Measurements from ENCODE around the gene LMBRD2. TPM values are rescaled to one million over a fixed set of nuclear protein-coding genes. Genes with fewer than 3 reads are reported as not detected.

LMBRD2 gene
- total and polyA plus RNA-seq, 7 donors, result 0.60 to 16.1 (median 9.8) TPM

- intact Hi-C loops (cut with DNase I), result no loop called here
Observed at GRCh38 chr5:36060420-36060887, 91.2 kb downstream of the LMBRD2 start.

DNA sequence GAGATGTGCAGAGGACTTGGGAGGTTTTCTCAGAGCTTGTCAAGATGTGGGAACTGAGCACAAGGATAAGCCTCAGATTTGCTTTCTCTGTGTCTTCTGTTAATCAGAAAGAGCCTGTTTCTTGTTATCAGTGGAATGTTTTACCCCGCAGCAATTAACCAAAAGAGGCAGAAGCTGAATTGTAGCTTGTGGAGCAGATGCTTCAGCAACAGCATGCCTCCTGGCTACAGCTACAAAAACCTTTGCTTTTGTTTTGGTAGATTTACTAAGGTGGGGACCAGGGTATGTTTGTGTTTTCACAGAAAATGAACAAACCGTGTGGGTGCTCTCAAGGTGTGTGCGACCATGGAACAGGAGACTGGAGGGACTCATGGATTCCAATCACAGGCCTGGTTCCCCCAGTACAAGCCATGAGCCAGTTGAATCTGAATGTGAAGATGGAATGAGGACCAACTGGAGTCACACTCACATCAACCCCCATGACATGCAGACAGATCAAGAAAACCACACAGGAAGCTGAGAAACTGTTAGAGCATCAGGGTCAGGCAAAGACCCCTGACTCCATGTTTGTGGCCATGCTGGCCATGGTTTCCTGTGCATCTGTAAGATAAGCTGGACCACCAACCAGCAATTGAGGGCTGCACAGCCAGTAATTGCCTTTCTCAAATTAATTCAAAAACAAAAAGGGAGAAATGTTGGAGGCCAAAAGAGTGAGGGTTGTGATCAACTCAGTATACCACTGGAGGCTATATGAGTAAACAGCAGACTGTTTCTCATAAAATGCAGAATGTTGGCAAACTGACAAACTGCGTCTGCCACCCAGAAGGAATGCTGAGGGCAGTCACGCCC is 91.9 kb downstream of the LMBRD2 start:
- WGBS, 2 donors, result 41 to 60% methylated on average over 5 of the region's 5 CpGs
- Histone ChIP-seq H3K4me1 (no peaks in the 10 kb centered on the region), H3K27me3 (no peaks in the 10 kb centered on the region), H3K27ac (no peak overlapping the region), H3K36me3 (no peaks in the 10 kb centered on the region), H3K4me3 (no peak overlapping the region), H3K9me3 (no peaks in the 10 kb centered on the region)
- TF ChIP-seq EP300 (IDR thresholded peaks at IDR 0.05) (no peak), CTCF (IDR thresholded peaks at IDR 0.05) (no peak), POLR2A (IDR thresholded peaks at IDR 0.05) (no peak), POLR2AphosphoS5 (IDR thresholded peaks at IDR 0.05) (no peak)
- intact Hi-C loops (cut with DNase I), result no loop called here
- DNase-seq, result no peak

More at GRCh38 chr5:36060420-36060887, 91.2 kb downstream of the LMBRD2 start:
- no peak overlapping the region for H3K4me3 ChIP-seq
- no peaks in the 10 kb centered on the region for H3K27me3 ChIP-seq
- WGBS, 2 donors, result 43 to 62% methylated on average over 12 of the region's 12 CpGs
- H3K27ac ChIP-seq, result no peak overlapping the region
- H3K9me3 ChIP-seq, result no peaks in the 10 kb centered on the region
- H3K36me3 ChIP-seq, result no peaks in the 10 kb centered on the region
- no peak for DNase-seq
- no peaks in the 10 kb centered on the region for H3K4me1 ChIP-seq
- TF ChIP-seq POLR2AphosphoS5 (IDR thresholded peaks at IDR 0.05), result no peak
- TF ChIP-seq CTCF (IDR thresholded peaks at IDR 0.05), result no peak
- TF ChIP-seq POLR2A (IDR thresholded peaks at IDR 0.05), result no peak
- no peak for TF ChIP-seq EP300 (IDR thresholded peaks at IDR 0.05)

DNA sequence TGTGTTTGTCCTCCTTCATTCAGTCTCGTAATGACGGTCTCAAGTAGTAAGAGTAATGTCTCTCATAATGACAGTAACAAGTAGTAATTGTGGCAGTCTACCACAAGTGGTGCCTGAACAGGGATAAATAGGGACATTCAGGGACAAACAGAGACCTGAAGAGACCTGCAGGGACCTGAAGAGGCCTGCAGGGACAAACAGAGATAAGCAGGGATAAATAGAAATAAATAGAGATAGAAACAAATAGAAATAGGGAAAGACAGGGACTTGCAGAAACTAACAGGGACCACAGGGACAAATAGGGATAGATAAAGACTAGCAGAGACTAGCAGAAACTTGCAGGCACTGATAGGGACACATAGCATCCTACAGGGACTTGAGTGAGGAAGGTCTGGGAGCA is 92.9 kb downstream of the LMBRD2 start:
- 84 to 88% methylated on average over 2 of the region's 2 CpGs for WGBS, 2 donors
- intact Hi-C loops (cut with DNase I), result no loop called here
- TF ChIP-seq POLR2AphosphoS5 (IDR thresholded peaks at IDR 0.05), result no peak
- no peak for TF ChIP-seq CTCF (IDR thresholded peaks at IDR 0.05)
- TF ChIP-seq POLR2A (IDR thresholded peaks at IDR 0.05), result no peak
- TF ChIP-seq EP300 (IDR thresholded peaks at IDR 0.05), result no peak

DNA sequence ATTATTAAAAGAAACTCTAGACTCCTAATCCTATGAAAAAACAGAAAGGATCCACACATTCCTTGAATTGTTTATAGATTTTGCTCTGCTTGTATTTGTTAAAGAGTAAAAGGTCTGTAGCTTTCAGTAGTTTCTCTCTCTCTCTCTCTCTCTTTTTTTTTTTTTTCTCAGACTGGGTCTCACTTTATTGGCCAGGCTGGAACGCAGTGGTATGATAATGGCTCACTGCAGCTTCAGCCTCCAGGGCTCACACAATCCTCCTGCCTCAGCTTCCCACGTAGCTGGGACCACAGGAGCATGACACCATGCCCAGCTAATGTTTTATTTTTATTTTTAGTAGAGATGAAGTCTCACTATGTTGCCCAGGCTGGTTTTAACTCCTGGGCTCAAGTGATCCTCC is 94.3 kb downstream of the LMBRD2 start:
- no peaks in the 10 kb centered on the region for H3K36me3 ChIP-seq
- intact Hi-C loops (cut with DNase I), result no loop called here
- TF ChIP-seq POLR2AphosphoS5 (IDR thresholded peaks at IDR 0.05) (no peak), CTCF (IDR thresholded peaks at IDR 0.05) (no peak), EP300 (IDR thresholded peaks at IDR 0.05) (no peak), POLR2A (IDR thresholded peaks at IDR 0.05) (no peak)
- H3K4me3 ChIP-seq, result no peak overlapping the region
- DNase-seq, result no peak
- WGBS, 2 donors, result 62 to 65% methylated on average over 2 of the region's 2 CpGs
- H3K9me3 ChIP-seq, result no peaks in the 10 kb centered on the region
- H3K4me1 ChIP-seq, result no peaks in the 10 kb centered on the region
- H3K27me3 ChIP-seq, result no peaks in the 10 kb centered on the region
- H3K27ac ChIP-seq, result no peak overlapping the region

More for the DNA sequence above, 92.9 kb downstream of the LMBRD2 start:
- Histone ChIP-seq H3K4me1 (no peaks in the 10 kb centered on the region), H3K27me3 (no peaks in the 10 kb centered on the region), H3K9me3 (no peaks in the 10 kb centered on the region), H3K36me3 (no peaks in the 10 kb centered on the region), H3K27ac (no peak overlapping the region), H3K4me3 (no peak overlapping the region)
- DNase-seq, result no peak

Data from sigmoid colon (tissue), 7 donors.